Left ventricle myocardium superior (tissue), 1 donor: ENCODE measurements around the gene GORASP1. TPM values are rescaled to one million over a fixed set of nuclear protein-coding genes. Genes with fewer than 3 reads are reported as not detected.

ENCODE experiments used
- ATAC-seq: fragments of 200-7000 bp; cut with Tn5 transposase; one replicate; pipeline ENCODE4 v1.9.1; 2020; ENCODE audit warnings: mild to moderate bottlenecking, moderate library complexity
- DNase-seq: peaks from one replicate; pipeline ENCODE4 v3.0.0-alpha.2; 2020
- intact Hi-C: fragments of 100-400 bp; cut with micrococcal nuclease; formaldehyde crosslinking; loops from one replicate; pipeline ENCODE4 v1.11.0; 2022
- microRNA-seq: library from miRNA; unstranded; fragments of <30 nt; microRNA quantifications from one replicate; pipeline ENCODE4 v1.2.0, GENCODE V29; 2020; ENCODE audit warnings: borderline number of aligned reads
- total RNA-seq: library from RNA; stranded (reverse); fragmentation: NEBNext Ultra II Directional; extraction: Animal tissue kit (Norgen Biotek cat#: 25700); gene quantifications from one replicate; pipeline ENCODE4 v1.2.1, GENCODE V29; 2021
- donor health status: DM: no; HTN: yes; CAD: no; lungs with severe emphysema.

GORASP1 gene
- total RNA-seq, 1 donor from 2014 or later, result 50.6 TPM

- intact Hi-C loops, result no loop called here
- DNase-seq (no peak), ATAC-seq (no peak)
Measured at GRCh38 chr3:39050029-39050428, 57.4 kb downstream of the GORASP1 start.

Small RNA genes lying within 50 kb of the gene (microRNA-seq; reads per million reads assigned to microRNA genes)
- not detected for gene MIR6822

Other genes starting within 250 kb of the GORASP1 start
- gene SCN11A, start 55.7 kb downstream of the GORASP1 start, total RNA-seq, result not detected
- 33.1 TPM for gene WDR48, start 55.6 kb downstream of the GORASP1 start, total RNA-seq
- gene TTC21A, start 53 bp upstream of the GORASP1 start, total RNA-seq, result 1.1 TPM
- 11.2 TPM for gene CSRNP1, start 46.0 kb upstream of the GORASP1 start, total RNA-seq
- 263 TPM for gene XIRP1, start 85.0 kb upstream of the GORASP1 start, total RNA-seq
- gene CX3CR1, start 172.4 kb upstream of the GORASP1 start, total RNA-seq, result 1.7 TPM
- not detected for gene CCR8, start 222.1 kb upstream of the GORASP1 start, total RNA-seq